HG03460 (cell line): ENCODE data around the gene CEP135.
"Not testable (repeated sequence)": the region's sequence is repeated elsewhere in the genome, so short reads cannot be mapped to it uniquely, and the experiment has no call there.

Experiments
- ATAC-seq: cut with Tn5 transposase; IDR thresholded peaks from one replicate; pipeline ENCODE4 v1.9.1; 2021; ENCODE audit not compliant: unreplicated experiment

The CEP135 gene

DNA sequence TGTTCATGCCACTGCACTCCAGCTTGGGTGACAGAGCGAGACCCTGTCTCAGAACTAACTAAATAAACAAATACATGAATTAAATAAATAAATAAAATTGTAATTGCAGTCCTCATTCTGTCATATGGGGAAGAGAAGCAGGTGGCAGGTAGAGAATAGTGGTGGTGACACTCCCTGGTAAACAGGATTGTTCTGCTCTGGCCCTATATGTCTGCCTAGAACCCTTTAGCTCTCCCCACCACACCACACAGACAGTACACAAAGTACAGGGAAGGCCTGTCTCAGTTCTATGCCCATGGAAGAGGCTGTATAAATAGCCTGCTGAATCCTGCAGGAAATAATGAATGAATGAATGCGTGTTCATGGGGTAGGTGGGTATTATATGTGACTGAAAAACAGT is 117.7 kb downstream of the CEP135 start:
- ATAC-seq, result no peak

DNA sequence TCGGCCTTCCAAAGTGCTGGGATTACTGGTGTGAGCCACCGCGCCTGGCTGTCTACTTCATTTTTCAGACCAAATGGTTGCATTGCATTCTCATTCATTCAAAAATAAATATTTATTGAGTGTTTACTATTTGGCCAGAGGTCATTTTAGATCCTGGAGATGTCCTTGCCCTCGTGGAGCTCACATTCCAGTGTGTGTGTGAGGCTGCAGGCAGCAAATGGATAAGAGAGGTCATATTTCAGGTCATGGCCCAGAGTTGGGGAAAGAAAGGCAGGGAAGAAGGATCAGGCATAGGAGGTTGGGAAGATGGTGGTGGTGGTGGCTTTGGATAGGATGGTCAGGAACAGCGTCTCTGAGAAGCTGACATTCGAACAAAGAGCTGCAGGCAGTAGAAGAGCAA is 119.1 kb downstream of the CEP135 start:
- no peak for ATAC-seq

DNA sequence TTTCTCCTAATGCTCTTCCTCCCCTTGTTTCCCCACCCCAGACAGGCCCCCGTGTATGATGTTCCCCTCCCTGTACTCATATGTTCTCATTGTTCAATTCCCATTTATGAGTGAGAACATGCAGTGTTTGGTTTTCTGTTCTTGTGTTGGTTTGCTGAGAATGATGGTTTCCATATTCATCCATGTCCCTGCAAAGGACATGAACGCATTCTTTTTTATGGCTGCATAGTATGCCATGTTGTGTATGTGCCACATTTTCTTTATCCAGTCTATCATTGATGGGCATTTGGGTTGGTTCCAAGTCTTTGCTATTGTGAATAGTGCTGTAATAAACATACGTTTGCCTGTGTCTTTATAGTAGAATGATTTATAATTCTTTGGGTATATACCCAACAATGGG is 124.0 kb downstream of the CEP135 start:
- not testable (repeated sequence) for ATAC-seq

DNA sequence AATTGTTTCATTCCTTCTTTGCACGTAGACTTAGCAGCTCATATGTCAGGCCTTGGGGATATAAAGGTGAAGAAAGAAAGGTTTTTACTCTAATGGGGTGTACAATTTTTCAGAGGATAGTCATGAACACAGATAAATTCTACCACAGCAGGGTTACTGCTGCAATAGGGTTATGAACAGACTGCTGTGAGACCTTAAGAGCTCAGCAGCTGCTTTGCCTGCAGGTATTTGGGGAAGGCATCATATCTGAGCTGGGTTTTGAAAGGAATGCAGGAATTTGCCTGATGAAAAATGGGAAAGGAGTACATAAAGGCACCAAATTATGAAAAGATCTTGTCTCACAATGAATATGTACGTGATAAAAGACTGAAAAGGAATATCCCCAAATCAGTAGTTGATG is 128.9 kb downstream of the CEP135 start:
- no peak for ATAC-seq

GRCh38 chr4:56078866-56079265 is 130.1 kb downstream of the CEP135 start:
- ATAC-seq, result no peak

GRCh38 chr4:56080384-56080783 is 131.6 kb downstream of the CEP135 start:
- ATAC-seq, result no peak

- ATAC-seq, result no peak
These were observed 134.1 kb downstream of the CEP135 start for GRCh38 chr4:56082829-56083228.
